Neutrophil (primary cell): ENCODE results near the gene JADE3.

Experiments used
- H3K27ac ChIP-seq: fragments of 200-600 bp; sonication (generic); 2 replicates; pipeline ENCODE4 v1.5.1; 2016; ENCODE audit warnings: mild to moderate bottlenecking, moderate library complexity
- H3K27me3 ChIP-seq: fragments of 200-600 bp; sonication (generic); 2 replicates; pipeline ENCODE4 v1.6.0; 2016; ENCODE audit warnings: mild to moderate bottlenecking
- H3K36me3 ChIP-seq: fragments of 200-600 bp; sonication (generic); 2 replicates; pipeline ENCODE4 v1.5.1; 2017
- H3K4me1 ChIP-seq, 2 experiments: fragments of 200-600 bp in 1 of 2; sonication (generic) in 1 of 2; 1 replicate in 1 of 2; 2 replicates in 1 of 2; pipeline versions ENCODE4 v1.5.1 to v1.6.1; 2013 to 2016; ENCODE audit warnings: low read depth in 1 of 2, low read length in 1 of 2, mild to moderate bottlenecking in 1 of 2, moderate library complexity in 1 of 2; ENCODE audit not compliant: control insufficient read depth in 1 of 2, insufficient read depth in 1 of 2
- H3K4me3 ChIP-seq, 2 experiments: fragments of 200-600 bp in 1 of 2; sonication (generic) in 1 of 2; 1 replicate in 1 of 2; 2 replicates in 1 of 2; pipeline ENCODE4 v1.5.1; 2013 to 2016; ENCODE audit warnings: low read depth in 1 of 2, low read length in 1 of 2, mild to moderate bottlenecking in 1 of 2, moderate library complexity in 1 of 2
- H3K9me3 ChIP-seq: fragments of 200-600 bp; sonication (generic); 2 replicates; pipeline ENCODE4 v1.5.1; 2016
- TF ChIP-seq, protein P1 (sequence below): fragments of 200-600 bp; sonication (generic); IDR thresholded peaks from 2 replicates; pipeline ENCODE4 v1.5.1; 2016; ENCODE audit warnings: antibody characterized with exemption

The JADE3 gene

DNA sequence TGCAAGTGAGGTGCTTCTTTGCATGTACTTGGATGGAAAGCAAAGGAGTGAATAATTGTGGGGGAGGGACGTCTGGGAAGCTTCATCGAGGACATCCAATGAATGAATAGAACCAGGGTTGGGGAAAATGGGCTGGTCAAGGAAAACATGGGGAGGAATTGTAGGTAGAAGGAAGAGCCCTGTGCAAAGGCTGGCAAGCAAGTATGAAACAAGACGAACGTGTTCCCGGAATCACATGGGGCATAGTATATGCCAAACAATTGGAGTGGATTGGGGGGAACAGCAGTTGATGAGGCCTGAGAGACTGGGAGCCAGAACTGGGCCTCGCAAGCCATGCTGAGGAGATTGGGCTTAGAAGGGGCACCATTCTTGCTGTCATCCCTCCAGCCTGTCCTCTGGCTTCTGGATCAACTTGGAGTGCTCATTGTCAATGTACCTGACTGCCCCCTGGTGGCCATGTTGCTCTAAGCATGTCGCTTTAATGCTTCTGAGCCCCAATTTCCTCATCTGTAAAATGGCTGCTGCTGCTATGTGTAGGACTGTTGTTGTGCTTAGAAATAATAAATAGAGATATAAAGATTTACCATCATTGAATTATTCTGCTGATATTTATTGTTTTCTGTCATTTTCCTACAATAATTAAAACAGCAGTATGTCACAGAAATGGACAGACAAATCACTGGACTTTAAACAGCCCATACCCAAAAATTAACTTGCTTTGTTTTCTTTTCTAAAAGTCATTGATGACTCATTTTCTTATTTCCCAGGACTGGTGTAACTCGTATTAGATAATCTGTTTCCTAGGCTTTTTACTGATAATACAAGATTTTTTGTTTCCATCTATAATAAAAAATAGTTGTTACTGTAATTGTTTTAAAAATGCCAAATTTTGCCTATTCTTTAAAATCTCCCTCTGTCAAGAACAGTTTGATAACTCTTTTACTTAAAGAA lies 66.4 kb downstream of the JADE3 start:
- no peaks in the 10 kb centered on the region for H3K9me3 ChIP-seq
- no peaks in the 10 kb centered on the region for H3K36me3 ChIP-seq
- H3K4me1 ChIP-seq, result no peaks in the 10 kb centered on the region
- TF ChIP-seq, protein P1, sequence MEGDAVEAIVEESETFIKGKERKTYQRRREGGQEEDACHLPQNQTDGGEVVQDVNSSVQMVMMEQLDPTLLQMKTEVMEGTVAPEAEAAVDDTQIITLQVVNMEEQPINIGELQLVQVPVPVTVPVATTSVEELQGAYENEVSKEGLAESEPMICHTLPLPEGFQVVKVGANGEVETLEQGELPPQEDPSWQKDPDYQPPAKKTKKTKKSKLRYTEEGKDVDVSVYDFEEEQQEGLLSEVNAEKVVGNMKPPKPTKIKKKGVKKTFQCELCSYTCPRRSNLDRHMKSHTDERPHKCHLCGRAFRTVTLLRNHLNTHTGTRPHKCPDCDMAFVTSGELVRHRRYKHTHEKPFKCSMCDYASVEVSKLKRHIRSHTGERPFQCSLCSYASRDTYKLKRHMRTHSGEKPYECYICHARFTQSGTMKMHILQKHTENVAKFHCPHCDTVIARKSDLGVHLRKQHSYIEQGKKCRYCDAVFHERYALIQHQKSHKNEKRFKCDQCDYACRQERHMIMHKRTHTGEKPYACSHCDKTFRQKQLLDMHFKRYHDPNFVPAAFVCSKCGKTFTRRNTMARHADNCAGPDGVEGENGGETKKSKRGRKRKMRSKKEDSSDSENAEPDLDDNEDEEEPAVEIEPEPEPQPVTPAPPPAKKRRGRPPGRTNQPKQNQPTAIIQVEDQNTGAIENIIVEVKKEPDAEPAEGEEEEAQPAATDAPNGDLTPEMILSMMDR, result peak; percentile 69
- no peaks in the 10 kb centered on the region for H3K27me3 ChIP-seq
- no peak overlapping the region for H3K27ac ChIP-seq
- H3K4me3 ChIP-seq, result no peak overlapping the region

DNA sequence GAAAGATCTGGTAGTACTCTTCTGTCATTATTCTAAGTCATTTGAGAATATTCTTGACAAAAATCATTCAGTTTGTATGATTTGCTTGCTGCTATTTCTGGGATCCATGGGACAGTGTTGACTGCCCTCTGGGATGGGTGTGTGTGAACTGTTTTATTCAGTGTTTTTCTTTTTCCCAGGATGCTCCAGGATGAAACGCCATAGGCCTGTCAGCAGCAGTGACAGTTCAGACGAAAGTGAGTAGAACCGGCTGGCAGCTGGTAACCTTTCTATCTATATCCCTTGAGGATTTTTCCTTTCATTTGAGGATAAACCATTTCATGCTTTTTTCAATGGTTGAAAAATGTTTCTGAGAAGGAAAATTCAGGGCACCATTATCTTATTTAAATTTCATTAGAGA lies 72.5 kb downstream of the JADE3 start:
- no peaks in the 10 kb centered on the region for H3K27me3 ChIP-seq
- no peaks in the 10 kb centered on the region for H3K4me1 ChIP-seq
- no peak overlapping the region for H3K27ac ChIP-seq
- no peak overlapping the region for H3K4me3 ChIP-seq
- TF ChIP-seq, protein P1, result no peak
- no peaks in the 10 kb centered on the region for H3K9me3 ChIP-seq
- H3K36me3 ChIP-seq, result no peaks in the 10 kb centered on the region

DNA sequence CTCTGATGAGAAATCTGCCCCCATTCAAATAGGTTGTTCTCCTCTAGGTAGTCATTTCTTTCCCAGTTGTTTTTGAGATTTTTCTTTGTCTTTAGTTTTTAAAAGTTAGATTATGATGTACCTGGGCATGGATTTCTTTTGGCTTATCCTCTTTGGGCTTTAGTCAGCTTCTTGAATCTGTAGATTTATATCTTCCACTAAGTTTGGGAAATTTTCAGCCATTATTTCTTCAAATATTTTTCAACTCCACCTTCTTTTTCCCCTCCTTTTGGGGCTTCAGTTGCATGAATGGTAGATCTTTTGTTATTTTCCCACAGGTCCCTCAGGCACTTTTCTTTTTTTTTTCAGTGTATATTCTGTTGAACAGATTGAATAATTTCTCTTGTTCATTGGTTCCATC lies 77.3 kb downstream of the JADE3 start:
- no peaks in the 10 kb centered on the region for H3K36me3 ChIP-seq
- no peak overlapping the region for H3K4me3 ChIP-seq
- no peaks in the 10 kb centered on the region for H3K9me3 ChIP-seq
- TF ChIP-seq, protein P1, result no peak
- no peak overlapping the region for H3K27ac ChIP-seq
- H3K27me3 ChIP-seq, result no peaks in the 10 kb centered on the region
- no peaks in the 10 kb centered on the region for H3K4me1 ChIP-seq

DNA sequence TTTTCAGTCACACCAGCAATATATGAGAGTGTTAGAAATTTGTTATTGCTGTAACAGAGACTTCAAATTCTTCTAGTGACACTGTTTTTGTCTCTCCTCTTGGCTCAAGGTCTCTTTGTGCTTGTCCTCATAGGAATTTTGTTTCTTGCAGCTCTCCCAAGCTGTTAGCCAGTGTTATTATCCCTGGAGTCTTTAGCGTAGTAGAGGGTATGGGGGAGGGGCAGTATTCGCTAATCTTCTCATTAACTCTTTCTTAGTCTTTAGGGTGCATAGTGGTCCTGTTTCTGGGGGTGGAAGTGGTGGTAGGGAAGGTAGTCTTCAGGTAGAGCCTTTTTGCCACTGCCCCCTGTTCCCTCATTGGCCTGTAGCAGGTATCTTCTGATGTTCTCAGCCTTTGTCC lies 79.4 kb downstream of the JADE3 start:
- H3K4me1 ChIP-seq, result no peaks in the 10 kb centered on the region
- no peaks in the 10 kb centered on the region for H3K9me3 ChIP-seq
- H3K27me3 ChIP-seq, result no peaks in the 10 kb centered on the region
- H3K27ac ChIP-seq, result no peak overlapping the region
- no peak overlapping the region for H3K4me3 ChIP-seq
- TF ChIP-seq, protein P1, result no peak
- no peaks in the 10 kb centered on the region for H3K36me3 ChIP-seq

DNA sequence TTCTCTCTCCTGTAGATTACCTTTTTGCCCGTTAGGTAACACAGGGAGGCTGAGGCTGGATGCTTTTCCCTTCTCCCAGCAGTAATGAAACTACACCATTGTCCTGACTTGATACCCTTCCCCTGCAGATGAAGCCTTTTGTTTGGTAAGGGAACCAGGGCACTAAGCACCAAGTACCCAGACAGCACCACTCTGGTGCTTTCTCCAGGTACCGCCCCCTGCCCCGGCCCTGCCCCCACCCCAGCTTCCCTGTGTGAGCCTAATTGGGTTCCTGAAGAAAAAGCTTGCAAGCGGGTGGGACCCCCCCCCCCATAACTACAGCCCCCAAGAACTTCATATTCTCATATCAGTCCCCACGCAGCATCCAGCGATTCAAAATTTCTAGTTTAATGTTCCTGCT lies 79.8 kb downstream of the JADE3 start:
- no peaks in the 10 kb centered on the region for H3K4me1 ChIP-seq

More for the DNA sequence above, 79.8 kb downstream of the JADE3 start:
- H3K9me3 ChIP-seq, result no peaks in the 10 kb centered on the region
- H3K36me3 ChIP-seq, result no peaks in the 10 kb centered on the region
- H3K27ac ChIP-seq, result no peak overlapping the region
- H3K4me3 ChIP-seq, result no peak overlapping the region
- H3K27me3 ChIP-seq, result no peaks in the 10 kb centered on the region
- TF ChIP-seq, protein P1, result no peak
